GM18502 (cell line): Measurements from ENCODE around the gene NASP.
A peak's percentile ranks its signal among the peaks of the same experiment; 100 is the strongest.

Experiments used
- ATAC-seq: cut with Tn5 transposase; IDR thresholded peaks from one replicate; pipeline ENCODE4 v1.9.1; 2021; ENCODE audit warnings: mild to moderate bottlenecking; ENCODE audit not compliant: unreplicated experiment, poor library complexity

Gene NASP

GRCh38 chr1:45583666-45584350 is at the start of gene NASP:
Gene NASP (plus strand): TSS chr1:45584041. CDS start chr1:45584147, 106 bp downstream.
- ATAC-seq = peak; percentile 57

- no peak for ATAC-seq
Observed at GRCh38 chr1:45535988-45536766, 47.7 kb upstream of the NASP start.

GRCh38 chr1:45536886-45537285 is 47.0 kb upstream of the NASP start:
- ATAC-seq = no peak

GRCh38 chr1:45541193-45541592 is 42.6 kb upstream of the NASP start:
- no peak for ATAC-seq

- ATAC-seq = no peak
Observed at GRCh38 chr1:45542591-45542990, 41.2 kb upstream of the NASP start.

- ATAC-seq = peak; percentile 55
Observed at GRCh38 chr1:45543581-45544417, 40.0 kb upstream of the NASP start.

- no peak for ATAC-seq
Observed at GRCh38 chr1:45544530-45544929, 39.3 kb upstream of the NASP start.

- ATAC-seq = no peak
Observed at GRCh38 chr1:45545019-45545493, 38.8 kb upstream of the NASP start.

- ATAC-seq = no peak
Observed at GRCh38 chr1:45545553-45546310, 38.1 kb upstream of the NASP start.

- peak; percentile 86 for ATAC-seq
Observed at GRCh38 chr1:45550401-45551351, 33.2 kb upstream of the NASP start, which contains the start of gene AKR1A1. Gene AKR1A1 (plus strand): TSS chr1:45550826. CDS start chr1:45561795, 10,969 bp downstream.

GRCh38 chr1:45551684-45552083 is 32.2 kb upstream of the NASP start:
- no peak for ATAC-seq

- ATAC-seq = no peak
Observed at GRCh38 chr1:45552331-45552730, 31.5 kb upstream of the NASP start.

GRCh38 chr1:45554198-45554597 is 29.6 kb upstream of the NASP start:
- no peak for ATAC-seq

- no peak for ATAC-seq
Observed at GRCh38 chr1:45557422-45557944, 26.4 kb upstream of the NASP start.

GRCh38 chr1:45563843-45564242 is 20.0 kb upstream of the NASP start:
- ATAC-seq = no peak

- ATAC-seq = no peak
Observed at GRCh38 chr1:45566722-45567121, 17.1 kb upstream of the NASP start.

GRCh38 chr1:45567911-45568310 is 15.9 kb upstream of the NASP start:
- no peak for ATAC-seq

GRCh38 chr1:45568421-45568820 is 15.4 kb upstream of the NASP start:
- ATAC-seq = no peak

GRCh38 chr1:45569571-45569961 is 14.3 kb upstream of the NASP start:
- no peak for ATAC-seq
